GM19193 (cell line): ENCODE measurements around the gene DNAH17.

Experiments used
- POLR2A ChIP-seq: IDR thresholded peaks from 4 replicates; pipeline ENCODE4 v1.6.1; 2011; ENCODE audit not compliant: insufficient read depth, insufficient read length; ENCODE audit errors: extremely low read depth

Gene DNAH17

DNA sequence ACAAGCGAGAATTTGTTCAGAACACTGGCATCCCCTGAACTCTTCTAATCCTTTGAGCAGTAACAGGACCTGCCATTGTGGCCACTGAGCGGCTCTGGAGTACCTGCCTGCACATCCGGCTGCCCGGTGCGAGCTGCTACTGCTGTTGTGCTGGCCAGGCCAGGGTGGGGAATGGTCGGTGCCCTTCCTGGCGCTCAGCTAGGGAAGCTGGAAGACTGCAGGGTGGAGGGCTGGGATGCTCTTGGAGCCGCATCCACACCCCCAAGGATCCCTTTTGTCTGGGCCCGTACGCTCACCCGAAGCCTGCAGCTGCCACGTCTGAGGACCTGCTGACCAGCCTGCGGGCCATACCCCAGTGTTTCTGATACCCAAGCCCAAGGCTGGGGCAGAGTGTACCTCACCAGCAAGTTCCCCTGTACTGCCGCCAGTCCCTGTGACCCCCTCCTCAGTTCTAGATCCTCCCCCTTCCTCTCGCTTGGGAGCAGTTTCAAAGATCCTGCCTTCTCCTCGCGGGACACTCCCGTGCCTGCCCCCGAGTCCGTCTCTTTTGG, 149.1 kb downstream of the DNAH17 start:
- TF ChIP-seq POLR2A = no peak

GRCh38 chr17:78427140-78427539, 150.1 kb downstream of the DNAH17 start:
- TF ChIP-seq POLR2A = no peak

GRCh38 chr17:78426293-78426879, 150.8 kb downstream of the DNAH17 start:
- no peak for TF ChIP-seq POLR2A

DNA sequence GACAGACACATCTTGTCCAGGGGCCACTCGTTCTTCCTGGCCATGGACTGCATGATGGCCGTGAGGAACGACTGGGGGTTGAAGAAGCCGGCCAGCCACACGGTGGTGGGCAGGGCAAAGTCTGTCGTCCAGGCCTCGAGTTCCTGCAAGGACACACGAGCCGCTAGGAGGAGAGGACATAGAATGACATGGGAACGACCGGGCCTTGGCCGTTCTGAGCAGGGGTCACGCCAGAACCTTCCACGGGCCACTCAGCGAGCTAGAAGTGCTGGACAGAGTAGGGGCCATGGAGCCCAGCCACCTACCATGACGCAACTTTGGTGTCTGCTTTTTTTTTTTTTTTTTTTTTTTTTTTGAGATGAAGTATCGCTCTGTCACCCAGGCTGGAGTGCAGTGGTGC, 151.8 kb downstream of the DNAH17 start:
- TF ChIP-seq POLR2A = no peak

GRCh38 chr17:78423961-78424675, 153.1 kb downstream of the DNAH17 start:
- TF ChIP-seq POLR2A = no peak

DNA sequence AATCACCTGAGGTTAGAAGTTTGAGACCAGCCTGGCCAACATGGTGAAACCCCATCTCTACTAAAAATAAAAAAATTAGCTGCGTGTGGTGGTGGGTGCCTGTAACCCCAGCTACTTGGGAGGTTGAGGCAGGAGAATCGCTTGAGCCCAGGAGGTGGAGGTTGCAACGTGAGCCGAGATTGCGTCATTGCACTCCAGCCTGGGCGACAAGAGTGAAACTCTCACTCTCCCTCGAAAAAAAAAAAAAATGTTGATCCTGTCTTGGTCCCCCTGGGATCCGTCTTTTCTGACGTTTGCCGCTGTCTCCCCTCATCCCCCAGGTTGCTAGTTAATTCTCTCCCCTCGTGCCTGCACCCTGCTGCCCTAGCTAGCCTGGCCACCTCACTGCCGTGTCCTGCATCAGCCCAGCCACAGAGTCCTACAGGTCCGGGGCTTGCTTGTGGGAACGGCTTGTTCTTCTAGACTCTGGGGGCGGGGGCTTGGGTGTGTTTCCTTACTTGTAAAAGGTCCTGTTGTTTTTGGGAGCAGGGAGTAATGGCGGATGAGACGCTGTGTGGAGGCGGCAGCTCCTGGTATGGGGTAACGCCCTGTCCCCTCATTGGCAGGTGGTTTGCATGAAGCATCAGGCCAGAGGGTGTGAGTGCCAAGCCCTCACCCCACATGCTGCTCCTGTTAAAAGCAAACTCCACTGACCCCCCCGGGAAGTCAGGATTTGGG, 154.2 kb downstream of the DNAH17 start:
- no peak for TF ChIP-seq POLR2A

DNA sequence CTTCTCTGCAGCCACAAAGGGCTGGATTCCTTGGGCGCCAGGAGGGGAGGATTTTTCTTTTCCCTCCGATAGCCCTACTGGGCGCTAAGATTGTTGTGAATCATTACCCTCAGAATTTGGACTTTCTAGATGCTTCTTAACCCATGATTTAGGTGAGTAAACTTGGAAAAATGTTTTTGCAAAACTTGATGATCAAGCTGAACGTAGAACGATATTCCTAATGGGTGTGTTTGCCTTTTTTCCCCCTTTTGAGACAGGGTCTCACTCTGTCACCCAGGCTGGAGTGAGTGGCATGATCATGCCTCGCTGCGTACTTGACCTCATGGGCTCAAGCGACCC, 155.0 kb downstream of the DNAH17 start:
- TF ChIP-seq POLR2A = no peak

- no peak for TF ChIP-seq POLR2A
Observed at GRCh38 chr17:78421534-78422266, 155.5 kb downstream of the DNAH17 start.

GRCh38 chr17:78421084-78421533, 156.1 kb downstream of the DNAH17 start:
- no peak for TF ChIP-seq POLR2A

DNA sequence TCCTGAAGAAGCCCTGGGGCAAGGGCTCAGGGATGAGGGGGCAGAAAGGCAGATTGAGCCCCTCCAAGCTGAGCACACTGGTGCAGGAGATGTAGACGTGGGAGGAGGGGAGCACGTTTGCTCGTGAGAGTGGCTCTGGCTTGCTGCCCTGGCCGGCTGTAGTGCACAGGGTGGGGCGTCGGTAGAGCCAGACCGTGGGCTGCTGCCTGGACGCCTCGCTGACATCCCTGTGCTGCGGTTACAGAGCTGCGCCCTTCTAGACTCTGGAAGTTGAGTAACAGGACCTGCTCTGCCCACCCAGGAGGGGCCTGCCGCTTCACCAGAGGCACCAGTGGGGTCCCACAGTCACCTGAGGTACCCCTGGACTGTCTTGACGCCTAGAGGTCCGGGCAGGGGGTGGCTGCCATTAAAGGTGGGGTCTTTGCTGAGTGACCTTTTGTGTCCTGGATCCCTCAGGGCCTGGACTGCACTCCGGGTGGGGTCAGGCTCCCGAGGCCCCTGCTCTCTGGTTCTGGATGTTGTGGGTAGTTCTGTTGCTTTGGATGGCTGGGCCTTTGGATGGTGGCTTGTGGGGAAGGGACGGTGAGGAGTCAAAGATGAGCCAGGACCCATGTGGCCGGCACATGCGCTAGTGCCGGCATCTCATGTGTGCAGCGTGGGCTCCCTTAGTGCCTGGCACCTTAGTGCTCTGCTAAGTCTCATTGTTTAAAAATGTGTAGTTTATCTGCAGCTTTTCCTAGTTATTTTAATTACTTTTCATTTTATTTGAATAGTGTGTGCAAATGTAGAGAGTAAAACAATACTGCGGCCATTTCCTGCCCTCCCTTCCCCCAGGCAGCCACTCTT, 157.0 kb downstream of the DNAH17 start:
- no peak for TF ChIP-seq POLR2A

- no peak for TF ChIP-seq POLR2A
Observed at GRCh38 chr17:78418326-78419026, 158.7 kb downstream of the DNAH17 start.

DNA sequence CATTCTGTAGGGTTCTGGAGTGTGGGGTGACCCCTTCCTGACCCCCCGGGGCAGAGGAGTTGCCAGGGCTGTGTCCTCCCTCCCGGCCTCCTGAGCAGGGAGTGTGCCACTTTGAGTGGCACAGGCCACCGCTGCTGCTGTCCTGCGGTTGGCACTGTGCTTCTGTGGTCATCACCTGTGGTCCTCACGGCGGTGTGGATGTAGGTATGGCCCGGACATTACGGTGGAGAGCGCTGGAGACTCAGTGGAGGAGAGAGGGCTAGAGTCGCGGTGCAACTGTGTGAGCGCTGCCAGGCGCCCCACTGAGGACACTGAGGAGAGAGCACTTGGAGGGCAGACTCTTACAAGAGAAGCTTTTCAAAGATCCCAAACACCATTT, 159.7 kb downstream of the DNAH17 start:
- TF ChIP-seq POLR2A = no peak

DNA sequence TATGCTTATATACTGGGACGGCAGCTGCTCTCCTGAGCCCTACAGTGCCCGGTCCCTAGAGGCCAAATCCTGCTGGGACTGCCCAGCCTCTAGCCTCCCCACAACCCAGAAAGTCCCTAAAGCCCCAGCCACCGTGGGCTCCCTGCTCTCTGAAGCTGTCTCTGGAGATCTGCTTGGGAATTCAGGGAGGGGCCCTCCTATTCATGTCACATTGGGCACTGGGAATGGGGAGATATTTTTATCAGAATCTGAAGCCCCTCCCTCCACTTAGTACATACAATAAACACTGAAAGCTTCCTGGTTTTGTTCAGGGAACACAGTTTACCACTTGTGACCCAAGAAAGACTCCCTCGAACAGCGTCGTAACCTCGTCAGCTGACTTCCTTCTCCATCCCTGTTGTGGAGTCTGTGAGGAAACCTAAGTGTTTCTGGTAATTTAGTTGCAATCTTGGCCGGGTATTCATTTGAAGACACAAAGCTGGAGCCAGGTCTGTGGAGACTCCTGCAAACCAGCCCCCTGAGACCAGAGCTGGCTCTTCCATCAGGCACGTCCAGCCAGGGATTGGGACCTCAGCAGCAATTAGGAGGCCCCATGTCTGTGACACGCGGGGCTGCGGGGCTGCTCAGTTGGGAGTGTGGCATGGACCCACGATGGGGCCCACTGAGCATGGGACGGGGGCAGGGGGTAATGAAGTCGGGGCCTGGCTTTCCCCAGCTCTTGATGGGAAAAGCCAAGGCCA, 160.2 kb downstream of the DNAH17 start:
- no peak for TF ChIP-seq POLR2A
